GM23338 (cell line): Measurements from ENCODE around the gene MLC1. TPM values are rescaled to one million over a fixed set of nuclear protein-coding genes. Genes with fewer than 3 reads are reported as not detected.

ENCODE experiments used
- ATAC-seq: fragments of 200-7000 bp; cut with Tn5 transposase; 3 replicates; pipeline ENCODE4 v1.9.1; 2020
- DNase-seq: peaks from one replicate; pipeline ENCODE4 v3.0.0-alpha.2; 2015; ENCODE audit warnings: low spot score
- H2AFZ ChIP-seq: fragments of 200-600 bp; sonication (generic); 2 replicates; pipeline ENCODE4 v1.8.0; 2016; ENCODE audit warnings: antibody characterized with exemption, mild to moderate bottlenecking, moderate library complexity
- H3F3A ChIP-seq: fragments of 200-600 bp; sonication (generic); replicated peaks from 2 replicates; pipeline ENCODE4 v1.8.0; 2017; ENCODE audit warnings: antibody characterized with exemption, mixed run types, low read depth
- H3K27ac ChIP-seq: fragments of 200-600 bp; sonication (generic); 2 replicates; pipeline ENCODE4 v1.6.1; 2016; ENCODE audit warnings: low read depth
- H3K27me3 ChIP-seq: fragments of 200-600 bp; sonication (generic); 2 replicates; pipeline ENCODE4 v1.8.0; 2016; ENCODE audit warnings: mild to moderate bottlenecking, mixed run types, moderate library complexity; ENCODE audit not compliant: insufficient read depth
- H3K36me3 ChIP-seq: fragments of 200-600 bp; sonication (generic); 2 replicates; pipeline ENCODE4 v1.8.0; 2016; ENCODE audit warnings: mild to moderate bottlenecking; ENCODE audit not compliant: insufficient read depth
- H3K4me1 ChIP-seq: fragments of 200-600 bp; sonication (generic); 2 replicates; pipeline ENCODE4 v1.8.0; 2016; ENCODE audit warnings: mild to moderate bottlenecking, moderate library complexity; ENCODE audit not compliant: insufficient read depth
- H3K4me2 ChIP-seq: fragments of 200-600 bp; sonication (generic); 2 replicates; pipeline ENCODE4 v1.7.1; 2017; ENCODE audit warnings: mixed run types
- H3K4me3 ChIP-seq: fragments of 200-600 bp; sonication (generic); 2 replicates; pipeline ENCODE4 v1.6.1; 2016; ENCODE audit warnings: mixed run types
- H3K79me2 ChIP-seq: fragments of 200-600 bp; sonication (generic); replicated peaks from 2 replicates; pipeline ENCODE4 v1.8.0; 2017; ENCODE audit warnings: mild to moderate bottlenecking; ENCODE audit not compliant: insufficient read depth
- H3K9me2 ChIP-seq: fragments of 200-600 bp; sonication (generic); 2 replicates; pipeline ENCODE4 v1.8.0; 2017; ENCODE audit not compliant: insufficient read depth
- H4K20me1 ChIP-seq: fragments of 200-600 bp; sonication (generic); replicated peaks from 2 replicates; pipeline ENCODE4 v1.8.0; 2017; ENCODE audit warnings: mild to moderate bottlenecking; ENCODE audit not compliant: insufficient read depth
- H3K27ac Mint-ChIP-seq: 2 replicates; pipeline ENCODE4 v1.8.0; 2020; ENCODE audit warnings: inconsistent platforms, mild to moderate bottlenecking, moderate library complexity, mixed read lengths
- H3K27me3 Mint-ChIP-seq: 3 replicates; pipeline ENCODE4 v1.8.0; 2022; ENCODE audit warnings: low read depth, mild to moderate bottlenecking, moderate library complexity, mixed read lengths, inconsistent platforms; ENCODE audit not compliant: insufficient read depth, poor library complexity
- H3K36me3 Mint-ChIP-seq: 3 replicates; pipeline ENCODE4 v1.8.0; 2021; ENCODE audit warnings: low read depth, mild to moderate bottlenecking, inconsistent platforms, moderate library complexity, mixed read lengths
- H3K4me1 Mint-ChIP-seq: 3 replicates; pipeline ENCODE4 v1.8.0; 2020; ENCODE audit warnings: mild to moderate bottlenecking, inconsistent platforms, mixed read lengths
- H3K4me3 Mint-ChIP-seq: 3 replicates; pipeline ENCODE4 v1.8.0; 2021; ENCODE audit warnings: moderate library complexity, mild to moderate bottlenecking, inconsistent platforms, mixed read lengths
- H3K9me3 Mint-ChIP-seq: 3 replicates; pipeline ENCODE4 v1.8.0; 2020; ENCODE audit warnings: moderate library complexity, mild to moderate bottlenecking, inconsistent platforms, mixed read lengths
- CREB1 ChIP-seq: fragments of 250-450 bp; sonication (Bioruptor Pico); IDR thresholded peaks from 2 replicates; pipeline ENCODE4 v1.5.0; 2020; ENCODE audit warnings: low read depth, mild to moderate bottlenecking, moderate library complexity
- CTCF ChIP-seq, 2 experiments: fragments of 200-600 bp in 1 of 2; sonication (generic) in 1 of 2; conservative IDR thresholded peaks; 2 replicates each; pipeline versions ENCODE4 v1.5.1 to v1.6.1; 2016 to 2017; ENCODE audit warnings: antibody characterized with exemption in 2 of 2, low read depth in 2 of 2, mild to moderate bottlenecking in 2 of 2, moderate library complexity in 1 of 2
- EZH2 ChIP-seq: fragments of 200-600 bp; sonication (generic); IDR thresholded peaks from one replicate; pipeline ENCODE4 v1.8.0; 2017; ENCODE audit warnings: antibody characterized with exemption, mild to moderate bottlenecking, low read depth; ENCODE audit not compliant: unreplicated experiment
- EZH2phosphoT487 ChIP-seq: fragments of 200-600 bp; sonication (generic); IDR thresholded peaks from one replicate; pipeline ENCODE4 v1.8.1; 2018; ENCODE audit warnings: antibody characterized with exemption; ENCODE audit not compliant: unreplicated experiment
- JUNB ChIP-seq: IDR thresholded peaks from one replicate; pipeline ENCODE4 v1.6.1; 2016; ENCODE audit warnings: antibody characterized with exemption; ENCODE audit not compliant: unreplicated experiment
- NANOG ChIP-seq: IDR thresholded peaks from 2 replicates; pipeline ENCODE4 v1.6.1; 2016; ENCODE audit warnings: antibody characterized with exemption, borderline replicate concordance
- POLR2AphosphoS5 ChIP-seq: IDR thresholded peaks from 2 replicates; pipeline ENCODE4 v1.6.1; 2016; ENCODE audit warnings: antibody characterized with exemption, low read depth
- STAT1 ChIP-seq: IDR thresholded peaks from one replicate; pipeline ENCODE4 v1.6.1; 2016; ENCODE audit warnings: antibody characterized with exemption; ENCODE audit not compliant: unreplicated experiment
- ZNF114 ChIP-seq: fragments of 250-450 bp; sonication (Bioruptor Pico); IDR thresholded peaks from 2 replicates; pipeline ENCODE4 v1.5.0; 2020; ENCODE audit warnings: mild to moderate bottlenecking, moderate library complexity
- ZNF331 ChIP-seq: fragments of 250-450 bp; sonication (Bioruptor Pico); IDR thresholded peaks from 2 replicates; pipeline ENCODE4 v1.5.0; 2020; ENCODE audit warnings: low read depth, mild to moderate bottlenecking, moderate library complexity
- polyA plus RNA-seq: library from polyadenylated mRNA; unstranded; fragments of >200 nt; fragmentation: Nextera tagmentation; extraction: Ambion mirVana; gene quantifications from 2 replicates; pipeline ENCODE4 v1.2.1, GENCODE V29; 2016
- total RNA-seq: library from RNA; depleted of rRNA; stranded (reverse); fragments of >200 nt; shearing (Covaris generic); gene quantifications from 2 replicates; pipeline ENCODE4 v1.2.3, GENCODE V29; 2014

Gene MLC1
- total and polyA plus RNA-seq, 2 experiments from 2014 or later: not detected

- no peak for ATAC-seq
- H4K20me1 ChIP-seq: no peaks in the 10 kb centered on the region
These were observed 5.1 kb upstream of the MLC1 start for GRCh38 chr22:50090412-50090714.

GRCh38 chr22:50089682-50090411, 4.6 kb upstream of the MLC1 start, which contains the start of gene MOV10L1:
Gene MOV10L1, plus strand, starts transcription at chr22:50090006. Its CDS starts 83 bp downstream, at chr22:50090089.
- no peaks in the 10 kb centered on the region; the same call in 1 of the 2 replicates for H3K4me1 ChIP-seq
- H4K20me1 ChIP-seq: no peaks in the 10 kb centered on the region
- H3K9me3 Mint-ChIP-seq: peaks cover 8% of the 10 kb centered on the region; the same call in 2 of the 3 replicates
- H3K4me1 Mint-ChIP-seq: no peaks in the 10 kb centered on the region; the same call in 1 of the 3 replicates
- H3K27ac Mint-ChIP-seq: no peak within 1 kb of the TSS
- peaks cover 7% of the 10 kb centered on the region; the same call in 1 of the 3 replicates for H3K36me3 Mint-ChIP-seq
- no peaks in the 10 kb centered on the region for H3K79me2 ChIP-seq
- peaks cover 23% of the 10 kb centered on the region for H3K27me3 ChIP-seq
- peak within 1 kb of the TSS; percentile 78; the same call in 1 of the 2 replicates for H2AFZ ChIP-seq
- no peak within 1 kb of the TSS for H3K4me3 Mint-ChIP-seq
- no peaks in the 10 kb centered on the region for H3K36me3 ChIP-seq
- ATAC-seq: peak; percentile 68
- H3K9me2 ChIP-seq: no peaks in the 10 kb centered on the region
- H3K4me3 ChIP-seq: 0 out of 2 replicates have a peak within 1 kb of the TSS, but pooled peaks have one; percentile 28
- no peak within 1 kb of the TSS for H3K27ac ChIP-seq
- TF ChIP-seq NANOG (no peak), STAT1 (no peak)
- peaks cover 5% of the 10 kb centered on the region; the same call in 1 of the 2 replicates for H3F3A ChIP-seq
- H3K4me2 ChIP-seq: peak within 1 kb of the TSS; percentile 32; the same call in 1 of the 2 replicates
- H3K27me3 Mint-ChIP-seq: peaks cover 6% of the 10 kb centered on the region
- peak; percentile 89 for DNase-seq

More at GRCh38 chr22:50090412-50090714, 5.1 kb upstream of the MLC1 start:
- no peak for DNase-seq
- H3K27me3 ChIP-seq: peaks cover 23% of the 10 kb centered on the region
- peaks cover 7% of the 10 kb centered on the region; the same call in 1 of the 3 replicates for H3K36me3 Mint-ChIP-seq
- no peak overlapping the region for H3K4me3 Mint-ChIP-seq
- H3F3A ChIP-seq: peaks cover 5% of the 10 kb centered on the region; the same call in 1 of the 2 replicates
- peaks cover 8% of the 10 kb centered on the region; the same call in 2 of the 3 replicates for H3K9me3 Mint-ChIP-seq
- H3K36me3 ChIP-seq: no peaks in the 10 kb centered on the region
- no peak overlapping the region for H3K27ac ChIP-seq
- no peaks in the 10 kb centered on the region for H3K79me2 ChIP-seq
- H3K4me2 ChIP-seq: no peak overlapping the region
- H2AFZ ChIP-seq: peak overlapping the region; percentile 59; the same call in 1 of the 2 replicates
- H3K27me3 Mint-ChIP-seq: peaks cover 6% of the 10 kb centered on the region
- no peaks in the 10 kb centered on the region; the same call in 1 of the 2 replicates for H3K4me1 ChIP-seq
- H3K27ac Mint-ChIP-seq: no peak overlapping the region
- no peaks in the 10 kb centered on the region; the same call in 1 of the 3 replicates for H3K4me1 Mint-ChIP-seq
- no peaks in the 10 kb centered on the region for H3K9me2 ChIP-seq
- no peak overlapping the region for H3K4me3 ChIP-seq
- TF ChIP-seq EZH2phosphoT487: no peak
- no peak for TF ChIP-seq ZNF114 (CRISPR knock-in tag)
- no peak for TF ChIP-seq NANOG
- TF ChIP-seq ZNF331 (CRISPR knock-in tag): no peak
- TF ChIP-seq CREB1 (CRISPR knock-in tag): no peak
- TF ChIP-seq JUNB: no peak
- no peak for TF ChIP-seq STAT1
- no peak for TF ChIP-seq EZH2
- TF ChIP-seq CTCF (conservative IDR thresholded peaks at IDR 0.05; ENCODE audit: low read depth in 2 of 2): no peak
- TF ChIP-seq POLR2AphosphoS5: no peak
